ENCODE results near the gene CFAP45. TPM values are rescaled to one million over a fixed set of nuclear protein-coding genes. Genes with fewer than 3 reads are reported as not detected.

CFAP45 gene
- total RNA-seq, 4 donors from 2014 or later: 0.97 to 3.6 (median 1.8) TPM; not detected in 1

- TF ChIP-seq POLR2A (IDR thresholded peaks at IDR 0.05): no peak
- TF ChIP-seq, protein P1, sequence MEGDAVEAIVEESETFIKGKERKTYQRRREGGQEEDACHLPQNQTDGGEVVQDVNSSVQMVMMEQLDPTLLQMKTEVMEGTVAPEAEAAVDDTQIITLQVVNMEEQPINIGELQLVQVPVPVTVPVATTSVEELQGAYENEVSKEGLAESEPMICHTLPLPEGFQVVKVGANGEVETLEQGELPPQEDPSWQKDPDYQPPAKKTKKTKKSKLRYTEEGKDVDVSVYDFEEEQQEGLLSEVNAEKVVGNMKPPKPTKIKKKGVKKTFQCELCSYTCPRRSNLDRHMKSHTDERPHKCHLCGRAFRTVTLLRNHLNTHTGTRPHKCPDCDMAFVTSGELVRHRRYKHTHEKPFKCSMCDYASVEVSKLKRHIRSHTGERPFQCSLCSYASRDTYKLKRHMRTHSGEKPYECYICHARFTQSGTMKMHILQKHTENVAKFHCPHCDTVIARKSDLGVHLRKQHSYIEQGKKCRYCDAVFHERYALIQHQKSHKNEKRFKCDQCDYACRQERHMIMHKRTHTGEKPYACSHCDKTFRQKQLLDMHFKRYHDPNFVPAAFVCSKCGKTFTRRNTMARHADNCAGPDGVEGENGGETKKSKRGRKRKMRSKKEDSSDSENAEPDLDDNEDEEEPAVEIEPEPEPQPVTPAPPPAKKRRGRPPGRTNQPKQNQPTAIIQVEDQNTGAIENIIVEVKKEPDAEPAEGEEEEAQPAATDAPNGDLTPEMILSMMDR (IDR thresholded peaks at IDR 0.05): no peak
- no peak overlapping the region for H3K27ac ChIP-seq
- H3K9me3 ChIP-seq: no peaks in the 10 kb centered on the region
- no peak overlapping the region for H3K4me3 ChIP-seq
- H3K36me3 ChIP-seq: no peaks in the 10 kb centered on the region
- H3K27me3 ChIP-seq: no peaks in the 10 kb centered on the region
- DNase-seq: no peak
- intact Hi-C loops (cut with DNase I; ENCODE audit: low total_unique reads): loop anchor here (10.0 kb wide), 1 partner anchor 75 kb away; the partner anchor contains the start of gene FCRL6
- no peaks in the 10 kb centered on the region for H3K4me1 ChIP-seq
These were observed 20.0 kb downstream of the CFAP45 start for GRCh38 chr1:159879977-159880376.

GRCh38 chr1:159879136-159879535, 20.8 kb downstream of the CFAP45 start:
- Histone ChIP-seq H3K27ac (no peak overlapping the region), H3K36me3 (no peaks in the 10 kb centered on the region), H3K27me3 (no peaks in the 10 kb centered on the region), H3K4me1 (no peaks in the 10 kb centered on the region), H3K9me3 (no peaks in the 10 kb centered on the region), H3K4me3 (no peak overlapping the region)
- intact Hi-C loops (cut with DNase I; ENCODE audit: low total_unique reads): no loop called here
- TF ChIP-seq, protein P1 (IDR thresholded peaks at IDR 0.05): no peak
- TF ChIP-seq POLR2A (IDR thresholded peaks at IDR 0.05): no peak
- DNase-seq: no peak

DNA sequence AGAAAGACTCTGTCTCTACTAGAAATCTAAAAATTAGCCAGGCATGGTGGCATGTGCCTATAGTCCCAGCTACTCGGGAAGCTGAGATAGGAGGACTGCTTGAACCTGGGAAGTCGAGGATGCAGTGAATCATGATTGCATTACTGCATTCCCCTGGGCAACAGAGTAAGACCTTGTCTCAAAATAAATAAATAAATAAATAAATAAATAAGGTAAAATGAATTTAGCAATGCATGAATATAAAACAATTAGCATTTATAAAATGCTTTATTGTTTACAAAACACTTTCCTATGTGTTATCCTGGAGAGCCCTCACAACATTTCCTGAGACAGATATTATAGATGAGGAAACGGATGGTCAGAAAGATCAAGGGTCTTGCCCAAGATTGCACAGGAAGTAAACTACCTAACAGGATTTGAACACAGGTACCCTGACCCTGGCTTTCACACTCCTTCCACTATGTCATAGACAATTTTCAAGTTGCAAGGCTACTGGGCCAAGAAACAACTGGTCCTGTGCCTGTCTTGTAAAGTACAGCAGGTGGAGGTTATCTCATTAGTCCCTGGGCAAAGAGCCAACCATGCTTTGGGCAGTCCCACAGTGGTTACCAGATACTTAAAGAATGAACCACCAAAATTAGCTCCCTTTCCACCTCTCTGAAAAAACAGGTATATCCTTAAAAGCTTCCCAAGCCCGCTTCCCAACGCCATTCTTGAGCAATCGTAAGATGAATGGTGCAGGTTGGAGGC, 22.1 kb downstream of the CFAP45 start:
- Histone ChIP-seq H3K27ac (no peak overlapping the region), H3K9me3 (no peaks in the 10 kb centered on the region), H3K4me3 (no peak overlapping the region), H3K36me3 (no peaks in the 10 kb centered on the region), H3K27me3 (no peaks in the 10 kb centered on the region), H3K4me1 (no peaks in the 10 kb centered on the region)
- TF ChIP-seq, protein P1 (IDR thresholded peaks at IDR 0.05): no peak
- TF ChIP-seq POLR2A (IDR thresholded peaks at IDR 0.05): no peak
- DNase-seq: no peak
- intact Hi-C loops (cut with DNase I; ENCODE audit: low total_unique reads): no loop called here

DNA sequence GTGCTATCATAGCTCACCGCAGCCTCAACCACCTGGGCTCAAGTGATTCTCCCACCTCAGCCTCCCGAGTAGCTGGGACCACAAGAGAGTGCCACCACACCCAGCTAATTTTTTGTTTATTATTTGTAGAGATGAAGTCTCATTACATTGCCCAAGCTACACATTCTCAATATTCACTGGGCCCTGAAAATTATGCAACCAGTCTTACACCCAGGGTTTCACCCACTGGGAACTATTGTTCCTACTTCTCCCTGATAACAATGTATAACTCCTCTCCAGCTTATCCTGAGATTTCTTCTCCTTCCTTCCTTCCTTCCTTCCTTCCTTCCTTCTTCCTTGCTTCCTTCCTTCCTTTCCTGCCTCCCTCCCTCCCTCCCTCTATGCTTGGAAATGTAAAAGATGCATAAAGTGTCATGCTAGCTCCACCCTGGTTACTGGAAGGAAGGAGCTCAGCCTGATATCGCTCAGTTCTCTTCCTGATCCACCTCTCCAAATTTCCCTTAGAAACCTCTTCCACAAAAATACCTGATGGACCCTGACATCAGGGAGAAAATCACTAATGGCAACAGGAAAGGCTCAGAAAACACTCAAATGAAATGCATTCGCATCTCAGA, 26.3 kb downstream of the CFAP45 start:
- intact Hi-C loops (cut with DNase I; ENCODE audit: low total_unique reads): no loop called here
- H3K4me3 ChIP-seq: no peak overlapping the region
- no peak for DNase-seq
- H3K27me3 ChIP-seq: no peaks in the 10 kb centered on the region
- H3K4me1 ChIP-seq: peaks cover 0 to 6% of the 10 kb centered on the region in 2 donors
- no peak overlapping the region for H3K27ac ChIP-seq
- no peak for TF ChIP-seq POLR2A (IDR thresholded peaks at IDR 0.05)
- TF ChIP-seq, protein P1 (IDR thresholded peaks at IDR 0.05): no peak
- no peaks in the 10 kb centered on the region for H3K36me3 ChIP-seq
- H3K9me3 ChIP-seq: no peaks in the 10 kb centered on the region

DNA sequence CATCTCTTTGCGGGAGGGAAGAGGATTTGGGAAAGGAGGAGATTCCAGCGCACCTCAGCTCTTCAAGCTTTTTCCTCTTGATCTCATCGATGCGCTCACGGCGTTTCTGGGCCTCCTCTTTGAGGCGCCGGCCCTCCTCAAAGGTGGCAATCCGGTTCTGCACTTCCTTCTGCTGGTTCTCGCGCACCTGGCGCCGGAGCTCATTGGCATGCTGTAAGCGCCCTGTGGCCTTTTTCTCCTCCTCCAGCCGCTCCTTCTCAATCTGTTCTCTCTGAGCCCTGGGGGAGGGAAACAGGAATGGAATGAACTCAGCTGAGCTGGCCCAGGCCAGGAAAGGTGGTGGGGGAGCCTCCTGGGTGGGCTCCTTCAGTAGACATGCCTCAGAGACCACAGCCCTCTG, 27.1 kb downstream of the CFAP45 start:
- no peak for TF ChIP-seq POLR2A (IDR thresholded peaks at IDR 0.05)
- intact Hi-C loops (cut with DNase I; ENCODE audit: low total_unique reads): no loop called here
- Histone ChIP-seq H3K9me3 (no peaks in the 10 kb centered on the region), H3K27me3 (no peaks in the 10 kb centered on the region), H3K4me1 (peaks cover 0 to 7% of the 10 kb centered on the region in 2 donors), H3K36me3 (no peaks in the 10 kb centered on the region), H3K4me3 (no peak overlapping the region), H3K27ac (no peak overlapping the region)
- DNase-seq: no peak
